ENCODE results near the gene SMAP2.

SMAP2 gene

DNA sequence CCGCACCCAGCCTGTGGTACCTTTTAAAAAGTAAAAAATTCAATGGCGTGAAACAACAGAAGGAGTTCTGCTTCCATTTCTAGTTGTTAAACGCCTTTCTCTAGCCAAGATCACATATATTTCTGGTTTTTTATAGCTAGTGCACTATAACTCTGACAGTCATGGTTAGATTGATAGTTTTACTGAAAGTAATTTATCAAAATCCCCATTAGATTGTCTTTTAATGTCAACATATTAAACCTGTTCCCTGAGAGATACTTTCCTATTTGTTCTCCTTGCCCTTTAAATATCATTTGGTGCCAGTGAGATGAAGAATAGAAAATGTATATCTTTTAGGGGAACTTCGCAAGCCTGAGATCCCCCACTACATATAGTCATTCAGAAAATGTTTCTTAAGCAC, 7.3 kb downstream of the SMAP2 start:
- no peak for DNase-seq (ENCODE audit: low spot score in 2 of 2)
- Mint-ChIP-seq H3K4me3 (peak overlapping the region; percentile 80), H3K27ac (ENCODE audit: low read depth) (peak overlapping the region; percentile 75), H3K27me3 (no peaks in the 10 kb centered on the region), H3K9me3 (no peaks in the 10 kb centered on the region), H3K4me1 (peaks cover 78% of the 10 kb centered on the region), H3K36me3 (ENCODE audit: insufficient read depth) (peaks cover 39% of the 10 kb centered on the region)
- ATAC-seq (replicated peaks; ENCODE audit: extremely low read depth, poor library complexity, severe bottlenecking): no peak

- peak; percentile 44 for ATAC-seq (replicated peaks; ENCODE audit: extremely low read depth, poor library complexity, severe bottlenecking)
- no peaks in the 10 kb centered on the region for H3K9me3 Mint-ChIP-seq
- H3K4me3 Mint-ChIP-seq: peak overlapping the region; percentile 80
- H3K27ac Mint-ChIP-seq (ENCODE audit: low read depth): peak overlapping the region; percentile 75
- no peaks in the 10 kb centered on the region for H3K27me3 Mint-ChIP-seq
- H3K4me1 Mint-ChIP-seq: peaks cover 80% of the 10 kb centered on the region
- DNase-seq (ENCODE audit: low spot score in 2 of 2): no peak
- peaks cover 41% of the 10 kb centered on the region for H3K36me3 Mint-ChIP-seq (ENCODE audit: insufficient read depth)
Measured at GRCh38 chr1:40381268-40382107, 8.0 kb downstream of the SMAP2 start.

DNA sequence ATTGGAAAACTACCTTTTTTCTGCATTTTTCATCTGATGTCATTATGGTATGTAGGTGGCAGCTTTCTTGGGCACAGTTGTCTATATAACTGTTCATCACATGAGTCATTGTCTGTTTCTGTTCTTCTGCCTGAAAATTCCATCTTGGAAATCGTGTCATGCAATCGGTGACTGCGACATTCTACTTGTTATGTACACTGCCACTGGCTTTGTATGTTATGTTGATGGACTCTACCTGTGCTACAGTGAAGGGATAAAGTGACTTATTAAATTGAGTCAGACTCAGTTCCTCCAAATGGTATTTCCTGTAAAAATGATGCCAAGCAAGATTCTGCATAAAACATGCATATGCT, 8.6 kb downstream of the SMAP2 start:
- peak overlapping the region; percentile 80 for H3K4me3 Mint-ChIP-seq
- H3K27me3 Mint-ChIP-seq: no peaks in the 10 kb centered on the region
- peaks cover 74% of the 10 kb centered on the region for H3K4me1 Mint-ChIP-seq
- ATAC-seq (replicated peaks; ENCODE audit: extremely low read depth, poor library complexity, severe bottlenecking): no peak
- peak overlapping the region; percentile 75 for H3K27ac Mint-ChIP-seq (ENCODE audit: low read depth)
- no peak for DNase-seq (ENCODE audit: low spot score in 2 of 2)
- no peaks in the 10 kb centered on the region for H3K9me3 Mint-ChIP-seq
- H3K36me3 Mint-ChIP-seq (ENCODE audit: insufficient read depth): peaks cover 38% of the 10 kb centered on the region

GRCh38 chr1:40382601-40383000, 9.1 kb downstream of the SMAP2 start:
- ATAC-seq (replicated peaks; ENCODE audit: extremely low read depth, poor library complexity, severe bottlenecking): no peak
- H3K27ac Mint-ChIP-seq (ENCODE audit: low read depth): peak overlapping the region; percentile 98
- peaks cover 69% of the 10 kb centered on the region for H3K4me1 Mint-ChIP-seq
- peak overlapping the region; percentile 80 for H3K4me3 Mint-ChIP-seq
- H3K36me3 Mint-ChIP-seq (ENCODE audit: insufficient read depth): peaks cover 37% of the 10 kb centered on the region
- DNase-seq (ENCODE audit: low spot score in 2 of 2): no peak
- H3K9me3 Mint-ChIP-seq: no peaks in the 10 kb centered on the region
- H3K27me3 Mint-ChIP-seq: no peaks in the 10 kb centered on the region

GRCh38 chr1:40383095-40383487, 9.6 kb downstream of the SMAP2 start:
- Mint-ChIP-seq H3K4me1 (peaks cover 68% of the 10 kb centered on the region), H3K4me3 (peak overlapping the region; percentile 80), H3K36me3 (ENCODE audit: insufficient read depth) (peaks cover 37% of the 10 kb centered on the region), H3K9me3 (no peaks in the 10 kb centered on the region), H3K27ac (ENCODE audit: low read depth) (peak overlapping the region; percentile 98), H3K27me3 (no peaks in the 10 kb centered on the region)
- DNase-seq (ENCODE audit: low spot score in 2 of 2) (no peak), ATAC-seq (replicated peaks; ENCODE audit: extremely low read depth, poor library complexity, severe bottlenecking) (no peak)

DNA sequence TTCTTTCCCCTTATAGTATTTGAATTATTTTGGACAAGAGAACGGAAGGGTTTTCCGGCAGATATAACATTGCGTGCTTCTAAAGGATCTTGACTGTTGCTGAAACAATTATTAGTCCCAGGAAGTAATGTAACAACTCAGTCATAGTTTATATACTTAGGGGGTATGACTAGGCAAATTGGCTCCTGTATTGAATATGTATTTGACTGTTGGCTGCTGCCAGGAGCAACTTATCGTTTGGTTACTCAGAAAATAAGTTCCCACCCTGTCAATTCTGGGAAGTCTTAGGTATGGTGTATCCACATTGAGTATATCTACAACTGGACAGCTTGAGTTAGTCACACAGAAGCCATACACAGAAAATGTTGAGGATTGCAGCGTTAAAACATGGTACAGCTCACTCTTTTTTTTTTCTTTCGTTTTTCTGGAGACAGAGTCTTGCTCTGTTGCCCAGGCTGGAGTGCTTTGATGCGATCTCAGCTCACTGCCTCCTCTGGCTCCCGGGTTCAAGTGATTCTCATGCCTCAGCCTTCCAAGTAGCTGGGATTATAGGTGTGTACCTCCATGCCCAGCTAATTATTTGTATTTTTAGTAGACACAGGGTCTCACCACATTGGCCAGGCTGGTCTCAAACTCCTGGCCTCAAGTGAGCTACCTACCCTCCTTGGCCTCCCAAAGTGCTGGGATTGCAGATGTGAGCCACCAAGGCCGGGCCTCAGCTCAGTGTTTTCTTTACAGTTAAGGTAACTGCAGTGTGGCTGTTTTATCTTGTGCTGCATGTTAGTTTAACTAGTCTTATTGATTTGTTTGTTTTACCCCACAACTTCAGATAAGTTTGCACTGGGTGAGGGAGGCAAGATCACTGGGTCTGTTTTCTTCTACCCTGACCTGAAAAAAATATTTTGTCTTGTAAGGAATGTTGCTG, 10.2 kb downstream of the SMAP2 start:
- peak overlapping the region; percentile 80 for H3K4me3 Mint-ChIP-seq
- peaks cover 68% of the 10 kb centered on the region for H3K4me1 Mint-ChIP-seq
- peak overlapping the region; percentile 98 for H3K27ac Mint-ChIP-seq (ENCODE audit: low read depth)
- H3K9me3 Mint-ChIP-seq: no peaks in the 10 kb centered on the region
- no peak for ATAC-seq (replicated peaks; ENCODE audit: extremely low read depth, poor library complexity, severe bottlenecking)
- no peak for DNase-seq (ENCODE audit: low spot score in 2 of 2)
- no peaks in the 10 kb centered on the region for H3K27me3 Mint-ChIP-seq
- H3K36me3 Mint-ChIP-seq (ENCODE audit: insufficient read depth): peaks cover 42% of the 10 kb centered on the region

- DNase-seq (ENCODE audit: low spot score in 2 of 2) (no peak), ATAC-seq (replicated peaks; ENCODE audit: extremely low read depth, poor library complexity, severe bottlenecking) (no peak)
- H3K4me1 Mint-ChIP-seq: peaks cover 72% of the 10 kb centered on the region
- peaks cover 48% of the 10 kb centered on the region for H3K36me3 Mint-ChIP-seq (ENCODE audit: insufficient read depth)
- peak overlapping the region; percentile 80 for H3K4me3 Mint-ChIP-seq
- H3K27ac Mint-ChIP-seq (ENCODE audit: low read depth): peak overlapping the region; percentile 98
- H3K9me3 Mint-ChIP-seq: no peaks in the 10 kb centered on the region
- H3K27me3 Mint-ChIP-seq: no peaks in the 10 kb centered on the region
Measured at GRCh38 chr1:40384413-40384762, 10.9 kb downstream of the SMAP2 start.

DNA sequence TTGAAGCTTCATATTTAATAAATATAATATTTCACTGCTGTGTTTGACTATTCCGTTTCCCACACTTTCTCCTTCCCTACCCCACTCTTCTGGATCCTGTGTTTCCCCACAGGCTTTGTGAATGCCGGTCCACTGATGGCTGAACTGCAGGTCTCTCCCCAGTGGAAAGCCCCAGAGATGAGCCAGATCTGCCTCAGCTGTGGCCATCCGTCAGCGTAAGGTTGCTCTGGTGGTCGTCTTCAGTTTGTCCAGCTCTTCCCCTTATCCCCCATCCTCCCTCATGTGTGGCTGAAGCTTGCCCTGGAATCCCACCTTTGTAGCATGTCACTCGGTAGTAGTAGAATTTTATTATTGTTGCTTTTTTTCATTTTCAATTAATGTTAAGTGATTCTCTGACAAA, 11.4 kb downstream of the SMAP2 start:
- no peaks in the 10 kb centered on the region for H3K27me3 Mint-ChIP-seq
- peaks cover 49% of the 10 kb centered on the region for H3K36me3 Mint-ChIP-seq (ENCODE audit: insufficient read depth)
- peak overlapping the region; percentile 98 for H3K27ac Mint-ChIP-seq (ENCODE audit: low read depth)
- no peak for DNase-seq (ENCODE audit: low spot score in 2 of 2)
- H3K4me3 Mint-ChIP-seq: peak overlapping the region; percentile 80
- no peaks in the 10 kb centered on the region for H3K9me3 Mint-ChIP-seq
- no peak for ATAC-seq (replicated peaks; ENCODE audit: extremely low read depth, poor library complexity, severe bottlenecking)
- peaks cover 77% of the 10 kb centered on the region for H3K4me1 Mint-ChIP-seq

DNA sequence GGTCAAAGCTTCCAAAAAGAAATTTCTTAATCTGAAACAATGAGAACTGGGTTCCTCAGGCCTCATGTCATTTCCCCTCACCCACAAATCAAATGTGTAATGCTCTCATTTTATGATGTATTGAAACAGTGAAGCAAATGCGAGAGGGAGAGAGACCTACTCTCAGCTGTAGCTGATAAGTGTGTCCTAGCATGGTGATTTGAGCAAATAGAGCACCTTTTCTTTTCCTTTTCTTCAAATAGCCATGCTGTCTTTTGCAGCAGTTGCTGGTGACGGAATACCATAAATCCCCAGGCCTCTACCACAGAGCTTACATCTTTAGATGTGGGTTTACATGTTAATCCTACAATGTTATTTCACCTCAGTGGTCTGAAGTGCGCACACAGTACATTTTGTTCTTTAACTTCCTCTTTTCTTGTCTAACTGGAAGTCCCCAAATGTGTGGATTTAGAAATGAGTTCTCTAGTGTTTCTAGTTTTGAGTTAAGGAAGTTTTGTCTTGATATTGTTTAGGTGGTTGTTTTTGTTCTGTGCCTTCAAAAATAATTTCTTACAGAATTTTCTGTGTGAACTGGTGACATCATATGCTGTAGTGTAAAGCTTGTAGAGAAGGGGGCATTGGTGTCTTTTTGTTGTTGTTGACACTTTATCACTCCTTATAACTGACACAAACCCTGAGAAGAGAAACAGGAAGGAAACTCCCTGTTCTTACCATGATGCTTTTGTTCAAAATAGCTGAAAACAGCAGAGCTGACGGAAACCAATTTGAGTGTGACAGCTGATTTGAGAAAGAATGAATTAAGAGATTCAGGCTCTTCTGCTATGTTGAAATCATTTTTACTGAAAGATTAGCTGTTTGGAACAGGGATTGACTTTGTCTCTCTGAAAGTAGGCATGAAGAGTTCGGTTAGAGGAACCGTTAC, 12.2 kb downstream of the SMAP2 start:
- peak overlapping the region; percentile 98 for H3K27ac Mint-ChIP-seq (ENCODE audit: low read depth)
- DNase-seq (ENCODE audit: low spot score in 2 of 2): peak in 1 of 2 donors; percentile 77
- peaks cover 50% of the 10 kb centered on the region for H3K36me3 Mint-ChIP-seq (ENCODE audit: insufficient read depth)
- peak overlapping the region; percentile 80 for H3K4me3 Mint-ChIP-seq
- H3K4me1 Mint-ChIP-seq: peaks cover 83% of the 10 kb centered on the region
- peak; percentile 81 for ATAC-seq (replicated peaks; ENCODE audit: extremely low read depth, poor library complexity, severe bottlenecking)
- no peaks in the 10 kb centered on the region for H3K27me3 Mint-ChIP-seq
- H3K9me3 Mint-ChIP-seq: no peaks in the 10 kb centered on the region

- Mint-ChIP-seq H3K4me1 (peaks cover 83% of the 10 kb centered on the region), H3K9me3 (no peaks in the 10 kb centered on the region), H3K27ac (ENCODE audit: low read depth) (peak overlapping the region; percentile 98), H3K36me3 (ENCODE audit: insufficient read depth) (peaks cover 53% of the 10 kb centered on the region), H3K4me3 (peak overlapping the region; percentile 80), H3K27me3 (no peaks in the 10 kb centered on the region)
- no peak for ATAC-seq (replicated peaks; ENCODE audit: extremely low read depth, poor library complexity, severe bottlenecking)
- no peak for DNase-seq (ENCODE audit: low spot score in 2 of 2)
Measured at GRCh38 chr1:40386359-40386723, 12.8 kb downstream of the SMAP2 start.

DNA sequence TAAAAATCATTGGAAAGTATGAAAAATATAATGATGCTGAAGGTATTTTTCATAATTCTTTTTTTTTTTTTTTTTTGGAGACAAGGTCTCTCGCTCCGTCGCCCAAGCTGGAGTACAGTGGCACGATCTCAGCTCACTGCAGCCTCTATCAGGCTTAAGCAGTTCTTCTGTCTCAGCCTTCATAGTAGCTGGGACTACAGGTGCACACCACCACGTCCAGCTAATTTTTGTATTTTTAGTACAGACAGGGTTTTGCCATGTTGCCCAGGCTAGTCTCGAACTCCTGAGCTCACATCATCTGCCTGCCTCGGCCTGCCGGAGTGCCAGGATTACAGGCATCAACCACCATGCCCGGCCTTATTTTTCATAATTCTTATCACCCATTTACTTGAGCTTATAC, 13.3 kb downstream of the SMAP2 start:
- H3K36me3 Mint-ChIP-seq (ENCODE audit: insufficient read depth): peaks cover 50% of the 10 kb centered on the region
- ATAC-seq (replicated peaks; ENCODE audit: extremely low read depth, poor library complexity, severe bottlenecking): no peak
- no peaks in the 10 kb centered on the region for H3K9me3 Mint-ChIP-seq
- DNase-seq (ENCODE audit: low spot score in 2 of 2): no peak
- peak overlapping the region; percentile 80 for H3K4me3 Mint-ChIP-seq
- H3K27ac Mint-ChIP-seq (ENCODE audit: low read depth): peak overlapping the region; percentile 98
- H3K27me3 Mint-ChIP-seq: no peaks in the 10 kb centered on the region
- peaks cover 83% of the 10 kb centered on the region for H3K4me1 Mint-ChIP-seq

All from central memory CD8-positive, alpha-beta T cell (primary cell).